ENCODE results near the gene BLTP2. TPM values are rescaled to one million over a fixed set of nuclear protein-coding genes. Genes with fewer than 3 reads are reported as not detected.
A peak's percentile ranks its signal among the peaks of the same experiment; 100 is the strongest.

The BLTP2 gene
- total RNA-seq, 1 donor from 2014 or later, result 124 TPM

- no peak for TF ChIP-seq CTCF (IDR thresholded peaks at IDR 0.05; ENCODE audit: insufficient read depth, low read length, poor library complexity, severe bottlenecking)
- no peaks in the 10 kb centered on the region for H3K36me3 ChIP-seq (ENCODE audit: control insufficient read depth, insufficient read depth, low read length)
- H3K27me3 ChIP-seq (ENCODE audit: control insufficient read depth, insufficient read depth, low read length), result no peaks in the 10 kb centered on the region
- no peak for DNase-seq (ENCODE audit: low read depth)
- H3K4me3 ChIP-seq (ENCODE audit: low read depth, low read length), result no peak overlapping the region
Measured at GRCh38 chr17:28657756-28658155, 12.8 kb upstream of the BLTP2 start.

- Histone ChIP-seq H3K36me3 (ENCODE audit: control insufficient read depth, insufficient read depth, low read length) (no peaks in the 10 kb centered on the region), H3K27me3 (ENCODE audit: control insufficient read depth, insufficient read depth, low read length) (no peaks in the 10 kb centered on the region), H3K4me3 (ENCODE audit: low read depth, low read length) (no peak overlapping the region)
- no peak for DNase-seq (ENCODE audit: low read depth)
- no peak for TF ChIP-seq CTCF (IDR thresholded peaks at IDR 0.05; ENCODE audit: insufficient read depth, low read length, poor library complexity, severe bottlenecking)
Measured at GRCh38 chr17:28655160-28655559, 10.2 kb upstream of the BLTP2 start.

GRCh38 chr17:28648698-28649097 lies 3.7 kb upstream of the BLTP2 start:
- TF ChIP-seq CTCF (IDR thresholded peaks at IDR 0.05; ENCODE audit: insufficient read depth, low read length, poor library complexity, severe bottlenecking), result no peak
- no peak for DNase-seq (ENCODE audit: low read depth)
- no peaks in the 10 kb centered on the region for H3K27me3 ChIP-seq (ENCODE audit: control insufficient read depth, insufficient read depth, low read length)
- no peaks in the 10 kb centered on the region for H3K36me3 ChIP-seq (ENCODE audit: control insufficient read depth, insufficient read depth, low read length)
- no peak overlapping the region for H3K4me3 ChIP-seq (ENCODE audit: low read depth, low read length)

DNA sequence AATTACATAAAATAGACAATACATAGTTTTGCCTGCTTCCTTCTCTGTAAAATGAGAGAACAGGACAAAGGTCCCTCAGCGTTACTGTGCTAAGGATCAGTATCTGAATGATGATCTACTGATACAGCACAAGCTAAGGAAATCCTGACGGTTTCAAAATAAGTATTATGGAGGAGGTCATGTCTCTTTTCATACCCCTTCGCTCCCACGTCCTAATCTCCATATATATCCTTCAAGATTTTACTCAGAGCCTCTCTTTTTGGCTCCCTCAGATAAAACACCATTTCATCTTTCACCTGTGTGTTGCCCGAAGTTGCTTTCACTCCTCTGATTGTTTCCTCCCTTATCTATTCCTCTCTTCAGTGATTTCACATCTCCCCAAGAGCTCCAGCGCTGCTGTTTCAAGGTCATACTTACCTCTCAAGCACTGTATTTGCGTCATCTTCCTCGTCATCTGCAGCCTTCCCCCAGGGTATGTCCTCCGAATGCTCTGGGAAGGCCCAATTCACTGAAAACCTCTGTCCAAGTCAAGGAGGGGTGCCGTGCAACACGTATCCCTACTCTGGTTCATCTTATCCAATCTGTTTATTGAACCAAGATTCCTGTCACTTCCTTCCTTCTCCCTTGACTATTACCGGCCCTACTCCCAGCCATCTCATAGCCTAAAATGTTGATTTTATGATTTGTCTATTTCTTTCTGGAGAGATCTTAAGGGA lies 1.2 kb upstream of the BLTP2 start:
- no peak for TF ChIP-seq CTCF (IDR thresholded peaks at IDR 0.05; ENCODE audit: insufficient read depth, low read length, poor library complexity, severe bottlenecking)
- Histone ChIP-seq H3K4me3 (ENCODE audit: low read depth, low read length) (no peak overlapping the region), H3K36me3 (ENCODE audit: control insufficient read depth, insufficient read depth, low read length) (no peaks in the 10 kb centered on the region), H3K27me3 (ENCODE audit: control insufficient read depth, insufficient read depth, low read length) (no peaks in the 10 kb centered on the region)
- DNase-seq (ENCODE audit: low read depth), result no peak

- H3K27me3 ChIP-seq (ENCODE audit: control insufficient read depth, insufficient read depth, low read length), result no peaks in the 10 kb centered on the region
- H3K4me3 ChIP-seq (ENCODE audit: low read depth, low read length), result peak overlapping the region; percentile 84
- TF ChIP-seq CTCF (IDR thresholded peaks at IDR 0.05; ENCODE audit: insufficient read depth, low read length, poor library complexity, severe bottlenecking), result no peak
- no peaks in the 10 kb centered on the region for H3K36me3 ChIP-seq (ENCODE audit: control insufficient read depth, insufficient read depth, low read length)
- DNase-seq (ENCODE audit: low read depth), result no peak
Measured at GRCh38 chr17:28645576-28645939, 600 bp upstream of the BLTP2 start.

Measured in kidney epithelial cell (primary cell).